Measurements from ENCODE around the gene OR1F1.
"Not testable (repeated sequence)": the region's sequence is repeated elsewhere in the genome, so short reads cannot be mapped to it uniquely, and the experiment has no call there.

OR1F1 gene

GRCh38 chr16:3158510-3159314 is 29.3 kb upstream of the OR1F1 start:
- peak; percentile 82 for FAIRE-seq
- 0 out of 2 replicates have a peak, but pooled peaks have one; percentile 49 for TF ChIP-seq TAF1 (IDR thresholded peaks at IDR 0.05; ENCODE audit: low read depth, low read length)
- TF ChIP-seq SPI1 (IDR thresholded peaks at IDR 0.05; ENCODE audit: low read depth, low read length) = no peak
- peak; percentile 65; the same call in 1 of the 2 replicates for TF ChIP-seq POU2F2 (IDR thresholded peaks at IDR 0.05; ENCODE audit: low read depth, low read length)
- peak; percentile 94 for DNase-seq (ENCODE audit: insufficient read length, low spot score)

- no peak for TF ChIP-seq SPI1 (IDR thresholded peaks at IDR 0.05; ENCODE audit: low read depth, low read length)
- TF ChIP-seq POLR2A (IDR thresholded peaks at IDR 0.05; ENCODE audit: low read depth, low read length) = no peak
- TF ChIP-seq POLR2AphosphoS5 (IDR thresholded peaks at IDR 0.05; ENCODE audit: low read depth, low read length) = no peak
- TF ChIP-seq POU2F2 (IDR thresholded peaks at IDR 0.05; ENCODE audit: low read depth, low read length) = no peak
- FAIRE-seq (no peak), DNase-seq (ENCODE audit: insufficient read length, low spot score) (no peak)
Observed at GRCh38 chr16:3161235-3162018, 26.6 kb upstream of the OR1F1 start.

GRCh38 chr16:3164121-3164991 is 23.6 kb upstream of the OR1F1 start:
- FAIRE-seq (no peak), DNase-seq (ENCODE audit: insufficient read length, low spot score) (no peak)
- TF ChIP-seq SPI1 (IDR thresholded peaks at IDR 0.05; ENCODE audit: low read depth, low read length) (no peak), TAF1 (IDR thresholded peaks at IDR 0.05; ENCODE audit: low read depth, low read length) (no peak)

GRCh38 chr16:3165111-3165822 is 22.7 kb upstream of the OR1F1 start:
- FAIRE-seq = no peak
- DNase-seq (ENCODE audit: insufficient read length, low spot score) = no peak
- no peak for TF ChIP-seq SPI1 (IDR thresholded peaks at IDR 0.05; ENCODE audit: low read depth, low read length)
- TF ChIP-seq PAX5 (IDR thresholded peaks at IDR 0.05; ENCODE audit: insufficient read depth, low read length, severe bottlenecking) = no peak

- FAIRE-seq (no peak), DNase-seq (ENCODE audit: insufficient read length, low spot score) (no peak)
- TF ChIP-seq SPI1 (IDR thresholded peaks at IDR 0.05; ENCODE audit: low read depth, low read length) = no peak
- TF ChIP-seq TAF1 (IDR thresholded peaks at IDR 0.05; ENCODE audit: low read depth, low read length) = no peak
- no peak for TF ChIP-seq POU2F2 (IDR thresholded peaks at IDR 0.05; ENCODE audit: low read depth, low read length)
- no peak for TF ChIP-seq POLR2AphosphoS5 (IDR thresholded peaks at IDR 0.05; ENCODE audit: low read depth, low read length)
- TF ChIP-seq POLR2A (IDR thresholded peaks at IDR 0.05; ENCODE audit: low read depth, low read length) = no peak
- no peak for TF ChIP-seq PAX5 (IDR thresholded peaks at IDR 0.05; ENCODE audit: insufficient read depth, low read length, severe bottlenecking)
Observed at GRCh38 chr16:3166505-3166886, 21.5 kb upstream of the OR1F1 start.

GRCh38 chr16:3168729-3169128 is 19.3 kb upstream of the OR1F1 start:
- FAIRE-seq; DNase-seq (ENCODE audit: insufficient read length, low spot score): not testable (repeated sequence)

- TF ChIP-seq POLR2A (IDR thresholded peaks at IDR 0.05; ENCODE audit: low read depth, low read length) (no peak), TAF1 (IDR thresholded peaks at IDR 0.05; ENCODE audit: low read depth, low read length) (no peak)
- no peak for FAIRE-seq
- no peak for DNase-seq (ENCODE audit: insufficient read length, low spot score)
Observed at GRCh38 chr16:3170440-3171180, 17.4 kb upstream of the OR1F1 start.

- peak; percentile 50 for DNase-seq (ENCODE audit: insufficient read length, low spot score)
- FAIRE-seq = peak; percentile 83
- no peak for TF ChIP-seq POLR2A (IDR thresholded peaks at IDR 0.05; ENCODE audit: low read depth, low read length)
- TF ChIP-seq PAX5 (IDR thresholded peaks at IDR 0.05; ENCODE audit: insufficient read depth, low read length, severe bottlenecking) = no peak
- no peak for TF ChIP-seq SPI1 (IDR thresholded peaks at IDR 0.05; ENCODE audit: low read depth, low read length)
- TF ChIP-seq POLR2AphosphoS5 (IDR thresholded peaks at IDR 0.05; ENCODE audit: low read depth, low read length) = no peak
- TF ChIP-seq TAF1 (IDR thresholded peaks at IDR 0.05; ENCODE audit: low read depth, low read length) = no peak
- TF ChIP-seq POU2F2 (IDR thresholded peaks at IDR 0.05; ENCODE audit: low read depth, low read length) = no peak
Observed at GRCh38 chr16:3171181-3171854, 16.7 kb upstream of the OR1F1 start.

All from GM12891 (cell line).